DLD1 (cell line): Measurements from ENCODE around the gene TRIM45.

Experiments used
- in situ Hi-C: cut with HindIII; loops from 2 replicates; pipeline ENCODE4 v1.10.0; 2017; ENCODE audit warnings: low sequenced_read_pairs

Gene TRIM45

GRCh38 chr1:117067533-117068370 is 53.8 kb downstream of the TRIM45 start:
- in situ Hi-C loops: loop anchor here (25.0 kb wide), 1 partner anchor 330 kb away; no protein-coding TSS in a partner anchor

DNA sequence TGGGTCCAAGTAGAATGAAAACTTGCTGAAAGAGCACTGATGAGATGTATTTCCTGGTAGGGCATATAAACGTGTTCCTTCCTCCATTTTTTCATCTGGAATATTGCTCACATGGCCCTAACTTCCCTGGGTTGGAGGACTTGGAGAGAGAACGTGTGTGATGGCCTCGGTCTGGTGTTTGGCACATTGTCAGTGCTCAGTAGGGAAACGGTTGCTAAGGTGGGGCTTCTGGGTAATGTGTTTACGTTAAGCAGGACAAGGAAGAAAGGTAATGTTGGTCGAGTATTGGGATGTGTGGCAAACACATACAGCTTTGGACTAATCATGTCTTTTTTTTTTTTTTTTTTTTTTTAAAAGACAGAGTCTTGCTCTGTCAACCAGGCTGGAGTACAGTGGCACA is 55.2 kb downstream of the TRIM45 start:
- in situ Hi-C loops: loop anchor here (25.0 kb wide), 1 partner anchor 329 kb away; no protein-coding TSS in a partner anchor

DNA sequence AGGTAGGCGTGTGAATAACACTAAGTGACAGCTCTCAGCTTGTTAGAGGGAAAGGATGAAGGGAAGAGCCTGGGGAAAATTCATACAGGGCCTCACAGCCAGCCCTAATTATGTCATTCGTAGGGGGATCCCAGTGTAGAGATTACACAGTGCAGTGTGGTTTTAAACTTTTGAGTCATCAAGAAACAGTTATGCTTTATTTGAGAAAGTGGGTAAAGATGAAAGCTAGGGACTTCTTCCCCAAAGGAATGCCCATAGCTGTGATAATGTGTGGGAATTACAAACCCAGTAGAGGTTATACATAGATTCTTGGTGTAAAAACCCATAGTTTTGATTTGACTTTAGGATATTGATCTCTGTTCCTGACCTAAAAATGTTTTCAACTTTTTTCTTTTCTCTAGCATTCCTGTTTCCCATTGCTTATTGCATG is 59.5 kb downstream of the TRIM45 start:
- in situ Hi-C loops: loop anchor here (25.0 kb wide), 1 partner anchor 325 kb away; no protein-coding TSS in a partner anchor
